Measurements from ENCODE around the gene ZNF354B.

The ZNF354B gene

DNA sequence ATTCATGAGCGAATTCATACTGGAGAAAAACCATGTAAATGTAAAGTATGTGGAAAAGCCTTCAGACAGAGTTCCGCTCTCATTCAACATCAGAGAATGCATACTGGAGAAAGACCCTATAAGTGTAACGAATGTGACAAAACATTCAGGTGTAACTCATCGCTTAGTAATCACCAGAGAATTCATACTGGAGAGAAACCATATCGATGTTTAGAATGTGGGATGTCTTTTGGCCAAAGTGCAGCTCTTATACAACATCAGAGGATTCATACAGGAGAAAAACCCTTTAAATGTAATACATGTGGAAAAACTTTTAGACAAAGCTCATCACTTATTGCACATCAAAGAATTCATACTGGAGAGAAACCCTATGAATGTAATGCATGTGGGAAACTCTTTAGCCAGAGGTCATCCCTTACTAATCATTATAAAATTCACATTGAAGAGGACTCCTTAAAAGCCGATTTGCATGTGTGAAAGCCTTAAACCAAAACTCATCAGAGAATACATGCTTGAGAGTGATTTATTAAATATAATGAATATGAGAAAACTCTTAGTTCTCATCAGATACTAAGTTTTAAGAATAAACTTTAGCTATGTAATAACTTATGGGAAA lies 24.2 kb downstream of the ZNF354B start:
- DNase-seq = no peak

DNA sequence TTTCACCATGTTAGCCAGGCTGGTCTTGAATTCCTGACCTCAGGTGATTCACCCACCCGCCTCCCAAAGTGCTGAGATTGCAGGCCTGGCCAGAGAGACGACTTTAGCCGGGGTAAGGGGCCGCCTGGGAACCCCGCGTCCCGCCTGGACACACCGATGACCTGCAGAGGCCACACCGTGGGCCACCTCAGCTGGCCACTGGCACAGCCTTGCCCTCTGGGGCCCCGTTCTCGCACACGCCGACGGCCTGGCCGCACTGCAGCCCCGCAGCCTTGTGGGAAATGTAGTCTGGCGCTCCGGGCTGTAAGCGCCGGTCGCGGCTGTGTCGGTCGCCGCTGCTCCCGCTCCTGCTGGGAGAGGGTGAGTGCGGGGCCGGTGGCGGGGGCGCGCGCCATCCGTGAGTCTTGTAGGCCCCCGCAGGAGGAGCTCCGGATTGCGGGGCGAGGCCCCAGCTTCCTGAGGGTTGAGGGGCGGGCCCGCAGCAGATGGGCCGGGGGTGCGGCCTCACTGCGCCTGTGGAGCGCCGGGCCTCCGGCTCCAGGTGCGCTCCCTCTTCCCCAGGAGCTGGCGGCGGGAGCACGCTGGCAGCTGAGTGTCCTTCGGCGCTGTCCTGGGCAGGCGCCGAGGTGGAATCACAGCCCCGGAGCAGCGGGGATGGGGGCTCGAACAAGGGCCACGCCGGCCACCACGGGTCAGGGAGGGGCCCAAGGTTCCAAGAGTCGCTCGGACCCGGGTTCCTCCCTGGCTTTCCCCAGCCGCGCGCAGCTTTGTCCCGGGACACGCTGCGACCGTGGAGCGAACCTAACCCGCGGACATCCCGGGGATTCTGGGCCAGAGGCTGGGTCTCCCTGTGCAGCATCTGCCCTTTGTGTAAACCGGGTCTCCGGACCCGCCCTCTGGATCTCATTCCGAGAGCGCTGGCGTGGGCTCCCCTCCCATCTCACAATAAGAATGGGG lies 36.1 kb downstream of the ZNF354B start, which contains the start of gene ZFP2:
TSS of gene ZFP2 (plus strand) at position 299 of the 957 bp plus-strand sequence. CDS start 35,401 bp downstream, outside the sequence.
- DNase-seq = no peak

DNA sequence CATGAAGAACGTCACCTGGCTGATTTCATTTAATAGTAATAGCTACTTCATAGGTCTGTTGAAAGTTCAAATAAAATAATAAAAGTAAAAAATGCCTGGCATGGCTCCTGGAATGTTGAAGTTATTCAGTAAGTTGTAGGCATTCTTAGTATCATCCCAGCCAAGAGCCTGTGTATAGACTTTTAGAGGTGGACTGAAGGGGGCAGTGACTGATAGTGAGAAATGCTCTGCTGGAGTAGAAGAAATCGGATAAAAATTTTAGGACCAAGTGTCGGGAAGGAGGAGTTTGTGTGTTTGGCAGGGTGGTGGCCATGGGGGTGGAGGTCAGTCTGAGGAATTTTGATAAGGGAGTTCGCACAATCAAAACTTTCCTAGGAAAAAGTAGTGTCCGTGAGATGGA lies 39.5 kb downstream of the ZNF354B start:
- no peak for DNase-seq

DNA sequence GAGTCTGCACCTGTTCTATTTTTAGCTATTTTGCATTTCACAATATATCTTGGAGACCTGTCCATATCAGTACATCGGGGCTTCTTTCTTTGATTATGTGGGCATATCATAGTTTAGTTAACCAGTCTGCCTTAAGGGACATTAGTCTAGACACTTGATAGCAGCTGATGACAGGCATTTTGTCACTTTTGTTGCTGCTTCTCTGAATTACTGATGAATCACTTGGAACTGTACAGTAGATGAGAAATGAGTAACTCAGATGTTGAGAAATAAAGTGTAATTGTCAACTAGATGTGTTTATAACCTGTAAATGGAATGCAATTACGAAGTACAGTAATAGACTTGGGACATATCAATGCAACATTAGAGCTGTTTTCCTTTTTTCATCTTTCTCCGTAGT lies 43.1 kb downstream of the ZNF354B start:
- DNase-seq = no peak

DNA sequence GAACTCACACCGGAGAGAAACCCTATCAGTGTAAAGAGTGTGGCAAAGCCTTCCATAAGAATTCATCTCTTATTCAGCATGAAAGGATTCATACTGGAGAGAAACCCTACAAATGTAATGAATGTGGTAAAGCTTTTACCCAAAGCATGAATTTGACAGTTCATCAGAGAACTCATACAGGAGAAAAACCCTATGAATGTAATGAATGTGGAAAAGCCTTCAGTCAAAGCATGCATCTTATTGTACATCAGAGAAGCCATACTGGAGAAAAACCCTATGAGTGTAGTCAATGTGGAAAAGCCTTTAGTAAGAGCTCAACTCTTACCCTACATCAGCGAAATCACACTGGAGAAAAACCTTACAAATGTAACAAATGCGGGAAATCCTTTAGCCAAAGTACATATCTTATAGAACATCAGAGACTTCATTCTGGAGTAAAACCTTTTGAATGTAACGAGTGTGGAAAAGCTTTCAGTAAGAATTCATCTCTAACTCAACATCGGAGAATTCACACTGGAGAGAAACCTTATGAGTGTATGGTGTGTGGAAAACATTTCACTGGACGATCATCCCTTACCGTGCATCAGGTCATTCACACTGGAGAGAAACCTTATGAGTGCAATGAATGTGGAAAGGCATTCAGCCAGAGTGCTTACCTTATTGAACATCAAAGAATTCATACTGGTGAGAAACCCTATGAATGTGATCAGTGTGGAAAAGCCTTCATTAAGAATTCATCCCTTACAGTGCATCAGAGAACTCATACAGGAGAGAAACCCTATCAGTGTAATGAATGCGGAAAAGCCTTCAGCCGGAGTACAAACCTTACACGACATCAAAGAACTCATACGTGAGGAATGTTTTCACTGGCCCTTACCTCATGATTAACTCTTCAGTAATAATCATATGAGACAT lies 72.3 kb downstream of the ZNF354B start:
- no peak for DNase-seq
